Measurements from ENCODE around the gene ZIC4. TPM values are rescaled to one million over a fixed set of nuclear protein-coding genes. Genes with fewer than 3 reads are reported as not detected.

ZIC4 gene
- total RNA-seq, 3 donors from 2014 or later (not counting 1 experiment from before 2014, with no cell fraction given), result not detected

GRCh38 chr3:147348976-147349375 lies 57.4 kb downstream of the ZIC4 start:
- Mint-ChIP-seq H3K36me3 (peaks cover 2% of the 10 kb centered on the region), H3K27me3 (ENCODE audit: low read depth in 2 of 2) (peaks cover 4 to 6% of the 10 kb centered on the region in 2 donors), H3K4me3 (no peak overlapping the region), H3K4me1 (no peaks in the 10 kb centered on the region), H3K9me3 (peaks cover 5 to 11% of the 10 kb centered on the region in 2 donors), H3K27ac (no peak overlapping the region)
- no peak overlapping the region for H3K27ac ChIP-seq (ENCODE audit: low read length)
- H3K9me3 ChIP-seq (ENCODE audit: control insufficient read depth, insufficient read depth, low read length), result no peaks in the 10 kb centered on the region
- no CpG with 5 or more reads among the region's 1 CpG for WGBS (ENCODE audit: insufficient coverage)
- intact Hi-C loops (cut with micrococcal nuclease), result no loop called here
- H3K36me3 ChIP-seq (ENCODE audit: control insufficient read depth, insufficient read depth, low read length), result no peaks in the 10 kb centered on the region
- DNase-seq (no peak), ATAC-seq (no peak)
- TF ChIP-seq CTCF (IDR thresholded peaks at IDR 0.05), result no peak
- no peaks in the 10 kb centered on the region for H3K4me1 ChIP-seq (ENCODE audit: control insufficient read depth, insufficient read depth, low read length)
- H3K27me3 ChIP-seq (ENCODE audit: control insufficient read depth, insufficient read depth, low read length), result no peaks in the 10 kb centered on the region
- no peak overlapping the region for H3K4me3 ChIP-seq (ENCODE audit: low read length)

- Mint-ChIP-seq H3K27ac (no peak overlapping the region), H3K36me3 (no peaks in the 10 kb centered on the region)
- no peak for ATAC-seq
These were observed 62.4 kb downstream of the ZIC4 start for GRCh38 chr3:147343926-147344325.

GRCh38 chr3:147341727-147342126 lies 64.6 kb downstream of the ZIC4 start:
- Mint-ChIP-seq H3K4me1 (no peaks in the 10 kb centered on the region), H3K4me3 (no peak overlapping the region), H3K27ac (no peak overlapping the region), H3K27me3 (ENCODE audit: low read depth in 2 of 2) (no peaks in the 10 kb centered on the region), H3K36me3 (no peaks in the 10 kb centered on the region), H3K9me3 (peaks cover 9 to 13% of the 10 kb centered on the region in 2 donors)
- H3K4me3 ChIP-seq (ENCODE audit: low read length), result no peak overlapping the region
- H3K27me3 ChIP-seq (ENCODE audit: control insufficient read depth, insufficient read depth, low read length), result no peaks in the 10 kb centered on the region
- DNase-seq, result no peak
- no peak for ATAC-seq
- WGBS (ENCODE audit: insufficient coverage), result 52% methylated on average over 2 of the region's 2 CpGs
- H3K4me1 ChIP-seq (ENCODE audit: control insufficient read depth, insufficient read depth, low read length), result no peaks in the 10 kb centered on the region
- H3K36me3 ChIP-seq (ENCODE audit: control insufficient read depth, insufficient read depth, low read length), result no peaks in the 10 kb centered on the region
- TF ChIP-seq CTCF (IDR thresholded peaks at IDR 0.05), result no peak
- intact Hi-C loops (cut with micrococcal nuclease), result no loop called here
- H3K9me3 ChIP-seq (ENCODE audit: control insufficient read depth, insufficient read depth, low read length), result no peaks in the 10 kb centered on the region
- H3K27ac ChIP-seq (ENCODE audit: low read length), result no peak overlapping the region

More at GRCh38 chr3:147343926-147344325, 62.4 kb downstream of the ZIC4 start:
- Histone ChIP-seq H3K4me3 (ENCODE audit: low read length) (no peak overlapping the region), H3K9me3 (ENCODE audit: control insufficient read depth, insufficient read depth, low read length) (no peaks in the 10 kb centered on the region), H3K27me3 (ENCODE audit: control insufficient read depth, insufficient read depth, low read length) (no peaks in the 10 kb centered on the region), H3K36me3 (ENCODE audit: control insufficient read depth, insufficient read depth, low read length) (no peaks in the 10 kb centered on the region), H3K27ac (ENCODE audit: low read length) (no peak overlapping the region), H3K4me1 (ENCODE audit: control insufficient read depth, insufficient read depth, low read length) (no peaks in the 10 kb centered on the region)
- Mint-ChIP-seq H3K4me3 (no peak overlapping the region), H3K9me3 (peaks cover 5 to 10% of the 10 kb centered on the region in 2 donors), H3K27me3 (ENCODE audit: low read depth in 2 of 2) (no peaks in the 10 kb centered on the region), H3K4me1 (no peaks in the 10 kb centered on the region)
- DNase-seq, result no peak
- TF ChIP-seq CTCF (IDR thresholded peaks at IDR 0.05), result no peak
- 20% methylated on average over 1 of the region's 1 CpG for WGBS (ENCODE audit: insufficient coverage)
- intact Hi-C loops (cut with micrococcal nuclease), result no loop called here

GRCh38 chr3:147336543-147337278 lies 69.6 kb downstream of the ZIC4 start:
- ATAC-seq, result no peak
- Mint-ChIP-seq H3K4me3 (no peak overlapping the region), H3K36me3 (no peaks in the 10 kb centered on the region), H3K9me3 (peaks cover 2 to 4% of the 10 kb centered on the region in 2 donors), H3K4me1 (no peaks in the 10 kb centered on the region), H3K27me3 (ENCODE audit: low read depth in 2 of 2) (no peaks in the 10 kb centered on the region), H3K27ac (no peak overlapping the region)
- Histone ChIP-seq H3K9me3 (ENCODE audit: control insufficient read depth, insufficient read depth, low read length) (no peaks in the 10 kb centered on the region), H3K27ac (ENCODE audit: low read length) (no peak overlapping the region), H3K36me3 (ENCODE audit: control insufficient read depth, insufficient read depth, low read length) (no peaks in the 10 kb centered on the region), H3K27me3 (ENCODE audit: control insufficient read depth, insufficient read depth, low read length) (no peaks in the 10 kb centered on the region), H3K4me1 (ENCODE audit: control insufficient read depth, insufficient read depth, low read length) (no peaks in the 10 kb centered on the region), H3K4me3 (ENCODE audit: low read length) (no peak overlapping the region)
- intact Hi-C loops (cut with micrococcal nuclease), result no loop called here
- no peak for DNase-seq
- TF ChIP-seq CTCF (IDR thresholded peaks at IDR 0.05), result no peak
- 36% methylated on average over 4 of the region's 4 CpGs for WGBS (ENCODE audit: insufficient coverage)
